Sigmoid colon (tissue), 7 donors: ENCODE measurements around the gene RRN3. TPM values are rescaled to one million over a fixed set of nuclear protein-coding genes. Genes with fewer than 3 reads are reported as not detected.
"Not testable (repeated sequence)": the region's sequence is repeated elsewhere in the genome, so short reads cannot be mapped to it uniquely, and the experiment has no call there.

Source experiments
- DNase-seq: peaks from one replicate; pipeline ENCODE4 v3.0.0-alpha.2; 2019
- H3K27ac ChIP-seq, 4 donors: fragments of 200-600 bp; sonication (generic); one replicate each; pipeline ENCODE4 v1.5.1; 2016 to 2019; ENCODE audit warnings: mild to moderate bottlenecking in 1 of 4
- H3K27me3 ChIP-seq, 3 donors: fragments of 200-600 bp; sonication (generic); one replicate each; pipeline ENCODE4 v1.5.1; 2019; ENCODE audit warnings: mild to moderate bottlenecking in 1 of 3
- H3K36me3 ChIP-seq, 4 donors: fragments of 200-600 bp; sonication (generic); one replicate each; pipeline ENCODE4 v1.5.1; 2016 to 2019
- H3K4me1 ChIP-seq, 4 donors: fragments of 200-600 bp; sonication (generic); one replicate each; pipeline ENCODE4 v1.5.1; 2017 to 2019
- H3K4me3 ChIP-seq, 4 donors: fragments of 200-600 bp; sonication (generic); one replicate each; pipeline ENCODE4 v1.5.1; 2017 to 2019; ENCODE audit warnings: mild to moderate bottlenecking in 2 of 4, moderate library complexity in 1 of 4
- H3K9me3 ChIP-seq, 4 donors: fragments of 200-600 bp in 3 of 4; sonication (generic) in 3 of 4; one replicate each; pipeline versions ENCODE4 v1.5.1 to v1.6.1; 2013 to 2019
- EP300 ChIP-seq, 4 donors: sonication (generic); formaldehyde crosslinking; IDR thresholded peaks; one replicate each; pipeline ENCODE4 v1.6.1; 2017; ENCODE audit warnings: antibody characterized with exemption in 4 of 4
- POLR2A ChIP-seq, 2 donors: fragments of 450-650 bp; IDR thresholded peaks; one replicate each; pipeline ENCODE4 v1.6.1; 2016; ENCODE audit warnings: antibody characterized with exemption in 2 of 2, mild to moderate bottlenecking in 2 of 2, moderate library complexity in 2 of 2
- POLR2AphosphoS5 ChIP-seq, 4 donors: sonication (generic); formaldehyde crosslinking; IDR thresholded peaks; one replicate each; pipeline ENCODE4 v1.6.1; 2017; ENCODE audit warnings: antibody characterized with exemption in 4 of 4
- WGBS, 2 donors: extraction: QIAGEN DNeasy Blood & Tissue Kit; methylation state at CpG; one replicate each; pipeline ENCODE4 v1.1.7; 2013; 5-methylcytosine and 5-hydroxymethylcytosine counted together
- intact Hi-C: fragments of 100-400 bp; cut with DNase I; formaldehyde crosslinking; loops from one replicate; pipeline ENCODE4 v1.15.1; 2023
- polyA plus RNA-seq, 3 donors: library from polyadenylated mRNA; stranded (reverse); fragments of 200-250 nt; gene quantifications; one replicate each; pipeline ENCODE4 v1.2.3, GENCODE V29; 2013
- total RNA-seq, 4 donors: library from RNA; depleted of rRNA; stranded (reverse); fragments of >200 nt; gene quantifications; one replicate each; pipeline ENCODE4 v1.1.0, GENCODE V29; 2016
- TF ChIP-seq, protein P1 (sequence below), 4 experiments: fragments of 450-650 bp in 3 of 4; fragments of 200-600 bp in 1 of 4; IDR thresholded peaks; one replicate each; pipeline ENCODE4 v1.5.1; 2016 to 2019; ENCODE audit warnings: antibody characterized with exemption in 4 of 4, mild to moderate bottlenecking in 3 of 4, moderate library complexity in 2 of 4
- donor health status: healthy with polysubstance abuse.
- donor health status: Bipolar disorder and iron deficiency.
- donor health status: healthy.

RRN3 gene
- total and polyA plus RNA-seq, 7 donors: 14.5 to 27.2 (median 21.3) TPM

DNA sequence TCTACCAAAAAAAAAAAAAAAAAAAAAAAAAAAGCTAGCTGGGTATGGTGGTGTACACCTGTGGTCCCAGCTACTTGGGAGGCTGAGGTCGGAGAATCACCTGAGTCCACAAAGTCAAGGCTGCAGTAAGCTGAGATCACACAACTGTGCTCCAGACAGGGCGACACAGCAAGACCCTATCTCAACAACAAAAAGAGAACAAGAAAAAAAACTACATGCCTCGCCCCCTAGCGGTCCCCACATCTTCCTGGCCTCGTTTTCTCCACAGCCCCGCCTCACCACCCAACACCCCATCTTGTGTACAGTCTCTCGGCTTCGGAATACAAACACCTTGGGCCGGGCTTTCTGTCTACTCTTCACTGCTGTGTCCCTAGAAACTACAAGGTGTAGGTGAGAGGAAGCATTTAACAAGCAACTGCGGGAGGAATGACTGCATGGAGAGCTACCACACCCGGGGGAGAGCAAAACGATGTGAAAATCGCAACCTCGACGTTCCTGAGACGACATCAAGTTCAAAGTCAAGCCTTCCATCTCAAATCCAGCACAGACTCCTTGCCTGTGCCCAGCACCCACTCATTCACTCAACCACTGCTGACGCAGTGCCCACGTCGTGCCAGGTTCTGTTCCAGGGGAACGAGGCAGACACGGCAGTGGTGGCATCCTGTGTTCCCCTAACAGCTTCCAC, 47.2 kb downstream of the RRN3 start:
- H3K4me3 ChIP-seq: no peak overlapping the region
- WGBS, 2 donors: 95% methylated on average over 21 of the region's 21 CpGs
- TF ChIP-seq, protein P1, sequence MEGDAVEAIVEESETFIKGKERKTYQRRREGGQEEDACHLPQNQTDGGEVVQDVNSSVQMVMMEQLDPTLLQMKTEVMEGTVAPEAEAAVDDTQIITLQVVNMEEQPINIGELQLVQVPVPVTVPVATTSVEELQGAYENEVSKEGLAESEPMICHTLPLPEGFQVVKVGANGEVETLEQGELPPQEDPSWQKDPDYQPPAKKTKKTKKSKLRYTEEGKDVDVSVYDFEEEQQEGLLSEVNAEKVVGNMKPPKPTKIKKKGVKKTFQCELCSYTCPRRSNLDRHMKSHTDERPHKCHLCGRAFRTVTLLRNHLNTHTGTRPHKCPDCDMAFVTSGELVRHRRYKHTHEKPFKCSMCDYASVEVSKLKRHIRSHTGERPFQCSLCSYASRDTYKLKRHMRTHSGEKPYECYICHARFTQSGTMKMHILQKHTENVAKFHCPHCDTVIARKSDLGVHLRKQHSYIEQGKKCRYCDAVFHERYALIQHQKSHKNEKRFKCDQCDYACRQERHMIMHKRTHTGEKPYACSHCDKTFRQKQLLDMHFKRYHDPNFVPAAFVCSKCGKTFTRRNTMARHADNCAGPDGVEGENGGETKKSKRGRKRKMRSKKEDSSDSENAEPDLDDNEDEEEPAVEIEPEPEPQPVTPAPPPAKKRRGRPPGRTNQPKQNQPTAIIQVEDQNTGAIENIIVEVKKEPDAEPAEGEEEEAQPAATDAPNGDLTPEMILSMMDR (IDR thresholded peaks at IDR 0.05): no peak
- TF ChIP-seq POLR2AphosphoS5 (IDR thresholded peaks at IDR 0.05) (no peak), EP300 (IDR thresholded peaks at IDR 0.05) (no peak), POLR2A (IDR thresholded peaks at IDR 0.05) (no peak)
- H3K27ac ChIP-seq: no peak overlapping the region
- intact Hi-C loops: no loop called here
- H3K4me1 ChIP-seq: peaks cover 0 to 6% (median under 1%) of the 10 kb centered on the region in 4 donors
- peaks cover 0 to 35% (median 9%) of the 10 kb centered on the region in 4 donors for H3K36me3 ChIP-seq
- no peaks in the 10 kb centered on the region for H3K9me3 ChIP-seq
- no peak for DNase-seq
- no peaks in the 10 kb centered on the region for H3K27me3 ChIP-seq

DNA sequence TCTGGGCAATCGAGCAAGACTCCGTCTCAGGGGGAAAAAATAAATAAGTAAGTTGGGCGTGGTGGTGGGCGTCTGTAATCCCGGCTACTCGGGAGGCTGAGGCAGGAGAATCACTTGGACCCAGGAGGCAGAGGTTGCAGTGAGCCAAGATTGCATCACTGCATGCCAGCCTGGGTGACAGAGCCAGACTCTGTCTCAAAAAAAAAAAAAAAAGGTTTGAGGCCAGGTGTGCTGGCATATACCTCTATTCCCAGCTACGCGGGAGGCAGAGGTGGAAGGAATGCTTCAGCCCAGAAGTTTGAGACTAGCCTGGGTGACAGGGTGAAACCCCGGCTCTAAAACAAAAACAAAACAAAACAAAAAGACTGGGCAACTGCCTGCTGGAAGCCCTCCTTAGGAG, 48.8 kb downstream of the RRN3 start:
- 75 to 90% methylated on average over 9 of the region's 9 CpGs for WGBS, 2 donors
- intact Hi-C loops: not testable (repeated sequence)

DNA sequence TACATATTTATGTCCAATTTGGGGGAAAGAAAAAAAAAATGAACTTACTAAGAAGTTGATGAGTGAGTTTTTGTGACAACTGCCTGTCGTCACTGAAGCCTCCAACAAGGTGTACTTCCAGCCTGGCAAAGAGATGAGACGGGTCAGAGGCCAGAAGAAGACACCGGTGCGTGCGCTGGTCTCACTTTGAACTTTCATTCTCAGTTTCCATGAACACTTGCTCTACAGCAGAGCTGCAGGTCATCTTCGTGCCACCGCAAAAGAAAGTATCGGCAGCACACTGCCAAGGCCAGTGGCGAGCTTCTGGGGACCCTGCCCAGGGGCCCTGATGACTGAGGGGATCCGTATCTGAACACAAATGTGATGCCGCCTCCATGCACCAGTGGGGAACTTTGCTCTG, 49.8 kb downstream of the RRN3 start:
- Histone ChIP-seq H3K9me3 (no peaks in the 10 kb centered on the region), H3K4me1 (peaks cover 0 to 11% (median 3%) of the 10 kb centered on the region in 4 donors), H3K27me3 (no peaks in the 10 kb centered on the region), H3K36me3 (peaks cover 12 to 57% (median 21%) of the 10 kb centered on the region in 4 donors), H3K4me3 (no peak overlapping the region), H3K27ac (no peak overlapping the region)
- intact Hi-C loops: no loop called here
- TF ChIP-seq EP300 (IDR thresholded peaks at IDR 0.05): no peak
- TF ChIP-seq, protein P1 (IDR thresholded peaks at IDR 0.05): no peak
- 92% methylated on average over 11 of the region's 11 CpGs for WGBS, 2 donors
- DNase-seq: no peak

More for the DNA sequence above, 48.8 kb downstream of the RRN3 start:
- Histone ChIP-seq H3K4me1 (peaks cover 0 to 11% (median 3%) of the 10 kb centered on the region in 4 donors), H3K36me3 (peaks cover 3 to 47% (median 13%) of the 10 kb centered on the region in 4 donors)
- DNase-seq, H3K4me3 ChIP-seq, H3K27ac ChIP-seq, H3K9me3 ChIP-seq, H3K27me3 ChIP-seq: not testable (repeated sequence)

DNA sequence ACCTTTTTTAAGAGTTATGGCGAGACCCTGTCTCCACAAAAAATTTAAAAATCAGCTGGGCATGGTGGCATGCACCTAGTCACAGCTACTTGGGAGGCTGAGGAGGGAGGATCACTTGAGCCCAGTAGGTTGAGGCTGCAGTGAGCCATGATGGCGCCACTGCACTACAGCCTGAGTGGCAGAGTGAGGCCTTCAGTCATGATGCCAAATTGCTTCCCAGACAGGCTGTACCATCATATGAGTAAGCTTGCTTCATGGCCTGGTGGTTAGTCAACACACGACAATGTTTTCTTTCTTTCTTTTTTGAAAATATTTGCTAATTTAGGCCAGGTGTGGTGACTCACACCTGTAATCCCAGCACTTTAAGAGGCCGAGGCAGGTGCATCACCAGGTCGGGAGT, 50.7 kb downstream of the RRN3 start:
- H3K27ac ChIP-seq: no peak overlapping the region
- WGBS, 2 donors: 84 to 92% methylated on average over 5 of the region's 5 CpGs
- intact Hi-C loops: no loop called here
- H3K4me1 ChIP-seq: peaks cover 0 to 11% (median 3%) of the 10 kb centered on the region in 4 donors
- H3K4me3 ChIP-seq: no peak overlapping the region
- H3K27me3 ChIP-seq: no peaks in the 10 kb centered on the region
- DNase-seq: no peak
- H3K9me3 ChIP-seq: no peaks in the 10 kb centered on the region
- TF ChIP-seq POLR2AphosphoS5 (IDR thresholded peaks at IDR 0.05) (no peak), EP300 (IDR thresholded peaks at IDR 0.05) (no peak), POLR2A (IDR thresholded peaks at IDR 0.05) (no peak)
- TF ChIP-seq, protein P1 (IDR thresholded peaks at IDR 0.05): no peak
- peaks cover 12 to 67% (median 29%) of the 10 kb centered on the region in 4 donors for H3K36me3 ChIP-seq

DNA sequence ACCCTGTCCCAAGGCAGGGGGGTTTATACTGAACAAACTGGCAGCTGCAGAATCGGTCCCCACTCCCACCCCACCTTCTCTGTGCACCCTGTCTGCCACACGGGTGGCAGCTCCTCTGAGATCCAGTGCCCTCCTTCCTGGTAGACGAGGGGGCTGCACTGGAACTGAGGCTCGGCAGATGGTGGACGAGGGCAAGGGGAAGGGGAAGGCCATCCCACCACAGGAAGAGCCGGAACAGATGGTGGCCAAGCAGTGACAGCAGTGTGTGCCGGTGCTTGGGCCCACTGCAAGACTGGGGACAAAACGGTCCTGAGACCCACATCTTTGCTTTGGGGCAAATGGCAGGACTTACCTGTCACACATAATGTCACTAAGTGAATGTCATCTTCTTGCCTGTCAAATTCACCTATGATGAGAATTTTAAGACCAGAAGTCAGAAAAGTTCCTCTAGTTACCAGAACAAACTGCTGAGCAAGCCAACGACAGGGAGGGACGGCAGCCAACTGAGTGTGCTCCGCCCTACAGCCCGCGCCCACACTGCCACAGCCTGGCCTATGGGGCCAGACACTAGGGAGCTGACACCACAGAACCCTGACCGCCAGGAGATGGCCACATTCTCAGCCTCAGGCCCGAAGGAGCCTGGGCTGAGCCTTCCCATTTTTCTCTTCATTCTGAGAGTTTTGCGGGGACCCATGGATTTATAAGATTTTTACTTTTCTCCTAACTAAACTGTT, 52.6 kb downstream of the RRN3 start:
- H3K9me3 ChIP-seq: no peaks in the 10 kb centered on the region
- H3K36me3 ChIP-seq: peaks cover 12 to 75% (median 34%) of the 10 kb centered on the region in 4 donors
- peaks cover 0 to 11% (median 3%) of the 10 kb centered on the region in 4 donors for H3K4me1 ChIP-seq
- TF ChIP-seq POLR2A (IDR thresholded peaks at IDR 0.05): no peak
- TF ChIP-seq, protein P1 (IDR thresholded peaks at IDR 0.05): no peak
- TF ChIP-seq POLR2AphosphoS5 (IDR thresholded peaks at IDR 0.05): peak in 3 of 4 donors; percentile 32 to 34 (median 33)
- H3K4me3 ChIP-seq: no peak overlapping the region
- H3K27me3 ChIP-seq: no peaks in the 10 kb centered on the region
- WGBS, 2 donors: 46 to 58% methylated on average over 16 of the region's 16 CpGs
- H3K27ac ChIP-seq: peak overlapping the region; percentile 26 to 47 (median 31)
- peak; percentile 87 for DNase-seq
- intact Hi-C loops: no loop called here
